HEK293 (cell line): ENCODE measurements around the gene FAM169A.

Experiments used
- CTCF ChIA-PET: fragments of 350-600 bp; formaldehyde crosslinking; extraction: SDS; loops from one replicate; lab custom pipeline; 2021; ENCODE audit warnings: antibody characterized with exemption; lab: Yijun Ruan, JAX
- POLR2A ChIA-PET: fragments of 300-600 bp; formaldehyde crosslinking; extraction: SDS; loops from one replicate; lab custom pipeline; 2020; ENCODE audit warnings: antibody characterized with exemption, inconsistent platforms; lab: Yijun Ruan, JAX
- H3K27ac ChIP-seq: fragments of 200-500 bp; sonication (Bioruptor generic); 2 replicates; pipeline ENCODE4 v1.5.1; 2014; ENCODE audit warnings: low read depth, low read length, control low read depth, inconsistent platforms; ENCODE audit errors: extremely low read depth
- H3K36me3 ChIP-seq, 2 experiments: fragments of 200-500 bp in 1 of 2; sonication (Bioruptor generic) in 1 of 2; 1 replicate in 1 of 2; 2 replicates in 1 of 2; pipeline ENCODE4 v1.5.1; 2014 to 2017; ENCODE audit warnings: inconsistent platforms in 2 of 2, low read length in 2 of 2; ENCODE audit not compliant: control insufficient read depth in 2 of 2, insufficient read depth in 1 of 2
- H3K4me1 ChIP-seq: fragments of 200-500 bp; sonication (Bioruptor generic); 2 replicates; pipeline ENCODE4 v1.5.1; 2014; ENCODE audit warnings: mild to moderate bottlenecking, low read length, inconsistent platforms; ENCODE audit not compliant: control insufficient read depth, insufficient read depth
- H3K4me3 ChIP-seq: 2 replicates; pipeline ENCODE4 v1.5.1; 2011; ENCODE audit warnings: low read depth, mild to moderate bottlenecking, control low read depth, low read length, moderate library complexity
- H3K9me3 ChIP-seq: fragments of 200-500 bp; sonication (Bioruptor generic); 2 replicates; pipeline ENCODE4 v1.5.1; 2014; ENCODE audit warnings: low read depth, low read length, inconsistent platforms; ENCODE audit not compliant: control insufficient read depth, insufficient read depth
- GFI1B ChIP-seq: fragments of 450-650 bp; formaldehyde crosslinking; IDR thresholded peaks from 2 replicates; pipeline ENCODE4 v1.5.1; 2016; ENCODE audit warnings: missing biosample characterization, missing genetic modification characterization
- GLIS1 ChIP-seq: fragments of 450-650 bp; formaldehyde crosslinking; IDR thresholded peaks from 2 replicates; pipeline ENCODE4 v1.5.1; 2016; ENCODE audit warnings: missing biosample characterization, missing genetic modification characterization
- KLF7 ChIP-seq: fragments of 450-650 bp; formaldehyde crosslinking; IDR thresholded peaks from 2 replicates; pipeline ENCODE4 v1.5.1; 2016; ENCODE audit warnings: missing biosample characterization, missing genetic modification characterization, borderline replicate concordance
- OVOL3 ChIP-seq: fragments of 450-650 bp; formaldehyde crosslinking; IDR thresholded peaks from 2 replicates; pipeline ENCODE4 v1.5.1; 2016; ENCODE audit warnings: missing biosample characterization, missing genetic modification characterization
- RBAK ChIP-seq: fragments of 450-650 bp; formaldehyde crosslinking; IDR thresholded peaks from 2 replicates; pipeline ENCODE4 v1.5.1; 2016; ENCODE audit warnings: missing biosample characterization, missing genetic modification characterization
- REPIN1 ChIP-seq: fragments of 450-650 bp; formaldehyde crosslinking; IDR thresholded peaks from 2 replicates; pipeline ENCODE4 v1.5.1; 2017; ENCODE audit warnings: missing biosample characterization, missing genetic modification characterization, low read depth
- ZBTB48 ChIP-seq: fragments of 450-650 bp; formaldehyde crosslinking; IDR thresholded peaks from 2 replicates; pipeline ENCODE4 v1.5.1; 2016; ENCODE audit warnings: missing biosample characterization, missing genetic modification characterization
- ZNF121 ChIP-seq: fragments of 450-650 bp; formaldehyde crosslinking; IDR thresholded peaks from 2 replicates; pipeline ENCODE4 v1.5.1; 2016; ENCODE audit warnings: missing biosample characterization, missing genetic modification characterization
- ZNF133 ChIP-seq: fragments of 450-650 bp; formaldehyde crosslinking; IDR thresholded peaks from 2 replicates; pipeline ENCODE4 v1.5.1; 2016; ENCODE audit warnings: missing biosample characterization, missing genetic modification characterization
- ZNF174 ChIP-seq: fragments of 450-650 bp; formaldehyde crosslinking; IDR thresholded peaks from 2 replicates; pipeline ENCODE4 v1.5.0; 2017; ENCODE audit warnings: missing biosample characterization, mild to moderate bottlenecking, missing genetic modification characterization
- ZNF211 ChIP-seq: fragments of 450-650 bp; formaldehyde crosslinking; IDR thresholded peaks from 2 replicates; pipeline ENCODE4 v1.5.1; 2016; ENCODE audit warnings: low read depth, missing biosample characterization, missing genetic modification characterization
- ZNF391 ChIP-seq: fragments of 450-650 bp; formaldehyde crosslinking; IDR thresholded peaks from 2 replicates; pipeline ENCODE4 v1.5.1; 2016; ENCODE audit warnings: low read depth, missing biosample characterization, missing genetic modification characterization, borderline replicate concordance
- ZNF423 ChIP-seq: fragments of 450-650 bp; formaldehyde crosslinking; IDR thresholded peaks from 2 replicates; pipeline ENCODE4 v1.5.1; 2016; ENCODE audit warnings: missing biosample characterization, missing genetic modification characterization
- ZNF473 ChIP-seq: fragments of 450-650 bp; formaldehyde crosslinking; IDR thresholded peaks from 2 replicates; pipeline ENCODE4 v1.5.1; 2017; ENCODE audit warnings: missing biosample characterization, missing genetic modification characterization
- ZNF626 ChIP-seq: fragments of 450-650 bp; sonication (Bioruptor Pico); formaldehyde crosslinking; IDR thresholded peaks from 2 replicates; pipeline ENCODE4 v1.5.1; 2018; ENCODE audit warnings: missing biosample characterization, missing genetic modification characterization, inconsistent platforms
- ZNF660 ChIP-seq: fragments of 450-650 bp; IDR thresholded peaks from 2 replicates; pipeline ENCODE4 v1.5.1; 2018; ENCODE audit warnings: missing biosample characterization, mild to moderate bottlenecking, missing genetic modification characterization
- ZNF785 ChIP-seq: fragments of 450-650 bp; formaldehyde crosslinking; IDR thresholded peaks from 2 replicates; pipeline ENCODE4 v1.5.1; 2016; ENCODE audit warnings: missing biosample characterization, missing genetic modification characterization
- TF ChIP-seq, protein P1 (sequence below): fragments of 450-650 bp; formaldehyde crosslinking; IDR thresholded peaks from 2 replicates; pipeline ENCODE4 v1.5.1; 2016; ENCODE audit warnings: missing biosample characterization, missing genetic modification characterization
- TF ChIP-seq, protein P2 (sequence below): fragments of 450-650 bp; formaldehyde crosslinking; IDR thresholded peaks from 2 replicates; pipeline ENCODE4 v1.5.1; 2016; ENCODE audit warnings: missing biosample characterization, missing genetic modification characterization
- TF ChIP-seq, protein P3 (sequence below): fragments of 450-650 bp; IDR thresholded peaks from 2 replicates; pipeline ENCODE4 v1.5.1; 2018; ENCODE audit warnings: missing biosample characterization, missing genetic modification characterization
- TF ChIP-seq, protein P4 (sequence below): fragments of 450-650 bp; formaldehyde crosslinking; IDR thresholded peaks from 2 replicates; pipeline ENCODE4 v1.5.1; 2016; ENCODE audit warnings: missing biosample characterization, missing genetic modification characterization
- TF ChIP-seq, protein P5 (sequence below): fragments of 450-650 bp; formaldehyde crosslinking; IDR thresholded peaks from 2 replicates; pipeline ENCODE4 v1.5.1; 2016; ENCODE audit warnings: missing biosample characterization, missing genetic modification characterization

Gene FAM169A

DNA sequence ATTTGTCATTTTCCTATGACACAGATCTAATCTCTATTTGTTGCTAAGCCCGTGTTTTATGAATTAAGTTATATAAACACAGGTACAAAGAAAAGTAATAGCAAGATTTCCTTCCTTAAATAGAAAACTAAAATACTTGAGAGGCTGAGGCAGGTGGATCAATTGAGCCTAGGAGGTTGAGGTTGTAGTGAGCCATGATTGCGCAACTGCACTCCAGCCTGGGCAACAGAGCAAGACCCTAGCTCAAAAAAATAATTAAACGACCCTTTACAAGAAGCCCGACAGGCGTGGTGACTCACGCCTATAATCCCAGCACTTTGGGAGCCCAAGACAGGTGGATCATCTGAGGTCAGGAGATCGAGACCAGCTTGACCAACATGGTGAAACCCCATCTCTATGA lies 36.8 kb downstream of the FAM169A start:
- POLR2A ChIA-PET = no interaction called here
- CTCF ChIA-PET = interaction anchor here (0.6 to 0.9 kb wide), 2 partner anchors 9 to 72 kb away, joined by 3 read pairs; no protein-coding TSS in a partner anchor

DNA sequence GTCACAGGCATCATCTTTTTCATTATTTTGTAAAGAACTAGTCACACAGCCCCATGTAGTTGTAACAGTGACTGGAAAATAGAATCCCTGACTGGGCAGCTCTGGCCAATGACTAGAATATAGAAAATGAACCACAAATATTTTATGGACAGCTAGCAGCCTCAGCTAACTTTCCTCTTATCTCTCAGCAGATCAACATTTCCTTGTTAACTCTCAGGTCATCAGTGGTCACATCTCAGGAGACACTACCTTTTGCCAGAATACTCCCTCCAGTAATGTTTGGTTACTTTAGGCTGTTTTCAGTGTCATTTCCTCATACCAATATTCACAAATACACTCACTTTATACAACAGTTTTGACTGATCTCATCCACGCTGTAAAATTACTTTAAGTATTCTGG lies 43.9 kb downstream of the FAM169A start:
- Histone ChIP-seq H3K9me3 (no peaks in the 10 kb centered on the region), H3K27ac (no peak overlapping the region), H3K4me3 (no peak overlapping the region), H3K4me1 (no peaks in the 10 kb centered on the region), H3K36me3 (no peaks in the 10 kb centered on the region; a peak in 1 of 3 replicates)
- ChIA-PET CTCF (no interaction called here), POLR2A (no interaction called here)
- no peak for TF ChIP-seq OVOL3 (tag by site-specific recombination)
- TF ChIP-seq, protein P1, sequence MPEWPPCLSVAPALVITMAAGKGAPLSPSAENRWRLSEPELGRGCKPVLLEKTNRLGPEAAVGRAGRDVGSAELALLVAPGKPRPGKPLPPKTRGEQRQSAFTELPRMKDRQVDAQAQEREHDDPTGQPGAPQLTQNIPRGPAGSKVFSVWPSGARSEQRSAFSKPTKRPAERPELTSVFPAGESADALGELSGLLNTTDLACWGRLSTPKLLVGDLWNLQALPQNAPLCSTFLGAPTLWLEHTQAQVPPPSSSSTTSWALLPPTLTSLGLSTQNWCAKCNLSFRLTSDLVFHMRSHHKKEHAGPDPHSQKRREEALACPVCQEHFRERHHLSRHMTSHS (tag by site-specific recombination) = no peak
- TF ChIP-seq ZNF423 = no peak
- TF ChIP-seq ZBTB48 (tag by site-specific recombination) = no peak
- no peak for TF ChIP-seq GFI1B (tag by site-specific recombination)
- no peak for TF ChIP-seq RBAK (tag by site-specific recombination)
- no peak for TF ChIP-seq ZNF785 (tag by site-specific recombination)
- TF ChIP-seq ZNF626 (tag by site-specific recombination) = no peak
- no peak for TF ChIP-seq ZNF133
- TF ChIP-seq, protein P2, sequence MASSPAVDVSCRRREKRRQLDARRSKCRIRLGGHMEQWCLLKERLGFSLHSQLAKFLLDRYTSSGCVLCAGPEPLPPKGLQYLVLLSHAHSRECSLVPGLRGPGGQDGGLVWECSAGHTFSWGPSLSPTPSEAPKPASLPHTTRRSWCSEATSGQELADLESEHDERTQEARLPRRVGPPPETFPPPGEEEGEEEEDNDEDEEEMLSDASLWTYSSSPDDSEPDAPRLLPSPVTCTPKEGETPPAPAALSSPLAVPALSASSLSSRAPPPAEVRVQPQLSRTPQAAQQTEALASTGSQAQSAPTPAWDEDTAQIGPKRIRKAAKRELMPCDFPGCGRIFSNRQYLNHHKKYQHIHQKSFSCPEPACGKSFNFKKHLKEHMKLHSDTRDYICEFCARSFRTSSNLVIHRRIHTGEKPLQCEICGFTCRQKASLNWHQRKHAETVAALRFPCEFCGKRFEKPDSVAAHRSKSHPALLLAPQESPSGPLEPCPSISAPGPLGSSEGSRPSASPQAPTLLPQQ = no peak
- no peak for TF ChIP-seq ZNF660 (tag by site-specific recombination)
- TF ChIP-seq ZNF174 = no peak
- TF ChIP-seq, protein P3, sequence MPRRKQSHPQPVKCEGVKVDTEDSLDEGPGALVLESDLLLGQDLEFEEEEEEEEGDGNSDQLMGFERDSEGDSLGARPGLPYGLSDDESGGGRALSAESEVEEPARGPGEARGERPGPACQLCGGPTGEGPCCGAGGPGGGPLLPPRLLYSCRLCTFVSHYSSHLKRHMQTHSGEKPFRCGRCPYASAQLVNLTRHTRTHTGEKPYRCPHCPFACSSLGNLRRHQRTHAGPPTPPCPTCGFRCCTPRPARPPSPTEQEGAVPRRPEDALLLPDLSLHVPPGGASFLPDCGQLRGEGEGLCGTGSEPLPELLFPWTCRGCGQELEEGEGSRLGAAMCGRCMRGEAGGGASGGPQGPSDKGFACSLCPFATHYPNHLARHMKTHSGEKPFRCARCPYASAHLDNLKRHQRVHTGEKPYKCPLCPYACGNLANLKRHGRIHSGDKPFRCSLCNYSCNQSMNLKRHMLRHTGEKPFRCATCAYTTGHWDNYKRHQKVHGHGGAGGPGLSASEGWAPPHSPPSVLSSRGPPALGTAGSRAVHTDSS (tag by site-specific recombination) = no peak
- no peak for TF ChIP-seq ZNF473 (tag by site-specific recombination)
- no peak for TF ChIP-seq REPIN1 (tag by site-specific recombination)
- no peak for TF ChIP-seq ZNF391 (tag by site-specific recombination)

More for the DNA sequence above, 36.8 kb downstream of the FAM169A start:
- H3K9me3 ChIP-seq = no peaks in the 10 kb centered on the region
- TF ChIP-seq GLIS1 (no peak), ZNF121 (peak; percentile 71; the same call in 1 of the 2 replicates)
- no peak overlapping the region for H3K4me3 ChIP-seq
- no peaks in the 10 kb centered on the region for H3K4me1 ChIP-seq
- peaks cover 9 to 11% of the 10 kb centered on the region in 2 experiments; a peak in 2 of 3 replicates for H3K36me3 ChIP-seq
- no peak overlapping the region for H3K27ac ChIP-seq

DNA sequence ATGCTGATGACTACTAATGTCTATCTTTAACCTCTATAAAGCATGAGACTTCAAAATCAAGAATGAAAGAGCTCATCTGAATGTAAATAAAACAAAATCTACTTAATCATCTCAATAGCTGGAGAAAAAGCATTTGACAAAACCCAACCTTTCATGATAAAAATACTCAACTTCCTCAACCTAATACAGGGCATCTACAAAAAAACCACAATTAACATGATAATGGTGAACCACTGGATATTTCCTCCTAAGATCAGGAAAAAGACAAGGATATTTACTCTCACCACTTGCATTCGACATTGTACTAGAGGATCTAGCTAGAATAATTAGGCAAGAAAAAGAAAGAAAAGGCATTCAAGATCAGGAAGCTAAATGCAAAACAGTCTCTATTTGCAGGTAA lies 49.3 kb downstream of the FAM169A start:
- Histone ChIP-seq H3K4me1 (peaks cover 3% of the 10 kb centered on the region; the same call in 1 of the 2 replicates), H3K27ac (no peak overlapping the region), H3K9me3 (no peaks in the 10 kb centered on the region), H3K4me3 (no peak overlapping the region), H3K36me3 (peaks cover 11 to 15% of the 10 kb centered on the region in 2 experiments; a peak in 2 of 3 replicates)
- CTCF ChIA-PET = interaction anchor here (0.7 kb wide), 1 partner anchor 440 kb away, joined by 3 read pairs; no protein-coding TSS in a partner anchor
- POLR2A ChIA-PET = no interaction called here
- TF ChIP-seq KLF7 (tag by site-specific recombination) (no peak), ZNF211 (tag by site-specific recombination) (no peak)
- TF ChIP-seq, protein P4, sequence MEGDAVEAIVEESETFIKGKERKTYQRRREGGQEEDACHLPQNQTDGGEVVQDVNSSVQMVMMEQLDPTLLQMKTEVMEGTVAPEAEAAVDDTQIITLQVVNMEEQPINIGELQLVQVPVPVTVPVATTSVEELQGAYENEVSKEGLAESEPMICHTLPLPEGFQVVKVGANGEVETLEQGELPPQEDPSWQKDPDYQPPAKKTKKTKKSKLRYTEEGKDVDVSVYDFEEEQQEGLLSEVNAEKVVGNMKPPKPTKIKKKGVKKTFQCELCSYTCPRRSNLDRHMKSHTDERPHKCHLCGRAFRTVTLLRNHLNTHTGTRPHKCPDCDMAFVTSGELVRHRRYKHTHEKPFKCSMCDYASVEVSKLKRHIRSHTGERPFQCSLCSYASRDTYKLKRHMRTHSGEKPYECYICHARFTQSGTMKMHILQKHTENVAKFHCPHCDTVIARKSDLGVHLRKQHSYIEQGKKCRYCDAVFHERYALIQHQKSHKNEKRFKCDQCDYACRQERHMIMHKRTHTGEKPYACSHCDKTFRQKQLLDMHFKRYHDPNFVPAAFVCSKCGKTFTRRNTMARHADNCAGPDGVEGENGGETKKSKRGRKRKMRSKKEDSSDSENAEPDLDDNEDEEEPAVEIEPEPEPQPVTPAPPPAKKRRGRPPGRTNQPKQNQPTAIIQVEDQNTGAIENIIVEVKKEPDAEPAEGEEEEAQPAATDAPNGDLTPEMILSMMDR (tag by site-specific recombination) = no peak
- TF ChIP-seq, protein P5, sequence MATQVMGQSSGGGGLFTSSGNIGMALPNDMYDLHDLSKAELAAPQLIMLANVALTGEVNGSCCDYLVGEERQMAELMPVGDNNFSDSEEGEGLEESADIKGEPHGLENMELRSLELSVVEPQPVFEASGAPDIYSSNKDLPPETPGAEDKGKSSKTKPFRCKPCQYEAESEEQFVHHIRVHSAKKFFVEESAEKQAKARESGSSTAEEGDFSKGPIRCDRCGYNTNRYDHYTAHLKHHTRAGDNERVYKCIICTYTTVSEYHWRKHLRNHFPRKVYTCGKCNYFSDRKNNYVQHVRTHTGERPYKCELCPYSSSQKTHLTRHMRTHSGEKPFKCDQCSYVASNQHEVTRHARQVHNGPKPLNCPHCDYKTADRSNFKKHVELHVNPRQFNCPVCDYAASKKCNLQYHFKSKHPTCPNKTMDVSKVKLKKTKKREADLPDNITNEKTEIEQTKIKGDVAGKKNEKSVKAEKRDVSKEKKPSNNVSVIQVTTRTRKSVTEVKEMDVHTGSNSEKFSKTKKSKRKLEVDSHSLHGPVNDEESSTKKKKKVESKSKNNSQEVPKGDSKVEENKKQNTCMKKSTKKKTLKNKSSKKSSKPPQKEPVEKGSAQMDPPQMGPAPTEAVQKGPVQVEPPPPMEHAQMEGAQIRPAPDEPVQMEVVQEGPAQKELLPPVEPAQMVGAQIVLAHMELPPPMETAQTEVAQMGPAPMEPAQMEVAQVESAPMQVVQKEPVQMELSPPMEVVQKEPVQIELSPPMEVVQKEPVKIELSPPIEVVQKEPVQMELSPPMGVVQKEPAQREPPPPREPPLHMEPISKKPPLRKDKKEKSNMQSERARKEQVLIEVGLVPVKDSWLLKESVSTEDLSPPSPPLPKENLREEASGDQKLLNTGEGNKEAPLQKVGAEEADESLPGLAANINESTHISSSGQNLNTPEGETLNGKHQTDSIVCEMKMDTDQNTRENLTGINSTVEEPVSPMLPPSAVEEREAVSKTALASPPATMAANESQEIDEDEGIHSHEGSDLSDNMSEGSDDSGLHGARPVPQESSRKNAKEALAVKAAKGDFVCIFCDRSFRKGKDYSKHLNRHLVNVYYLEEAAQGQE = no peak
